Sigmoid colon (tissue), 7 donors: Measurements from ENCODE around the gene PTBP1. TPM values are rescaled to one million over a fixed set of nuclear protein-coding genes. Genes with fewer than 3 reads are reported as not detected.

Experiments used
- DNase-seq: peaks from one replicate; pipeline ENCODE4 v3.0.0-alpha.2; 2019
- H3K27ac ChIP-seq, 4 donors: fragments of 200-600 bp; sonication (generic); one replicate each; pipeline ENCODE4 v1.5.1; 2016 to 2019; ENCODE audit warnings: mild to moderate bottlenecking in 1 of 4
- H3K27me3 ChIP-seq, 3 donors: fragments of 200-600 bp; sonication (generic); one replicate each; pipeline ENCODE4 v1.5.1; 2019; ENCODE audit warnings: mild to moderate bottlenecking in 1 of 3
- H3K36me3 ChIP-seq, 4 donors: fragments of 200-600 bp; sonication (generic); one replicate each; pipeline ENCODE4 v1.5.1; 2016 to 2019
- H3K4me1 ChIP-seq, 4 donors: fragments of 200-600 bp; sonication (generic); one replicate each; pipeline ENCODE4 v1.5.1; 2017 to 2019
- H3K4me3 ChIP-seq, 4 donors: fragments of 200-600 bp; sonication (generic); one replicate each; pipeline ENCODE4 v1.5.1; 2017 to 2019; ENCODE audit warnings: mild to moderate bottlenecking in 2 of 4, moderate library complexity in 1 of 4
- H3K9me3 ChIP-seq, 4 donors: fragments of 200-600 bp in 3 of 4; sonication (generic) in 3 of 4; one replicate each; pipeline versions ENCODE4 v1.5.1 to v1.6.1; 2013 to 2019
- EP300 ChIP-seq, 4 donors: sonication (generic); formaldehyde crosslinking; IDR thresholded peaks; one replicate each; pipeline ENCODE4 v1.6.1; 2017; ENCODE audit warnings: antibody characterized with exemption in 4 of 4
- POLR2A ChIP-seq, 2 donors: fragments of 450-650 bp; IDR thresholded peaks; one replicate each; pipeline ENCODE4 v1.6.1; 2016; ENCODE audit warnings: antibody characterized with exemption in 2 of 2, mild to moderate bottlenecking in 2 of 2, moderate library complexity in 2 of 2
- POLR2AphosphoS5 ChIP-seq, 4 donors: sonication (generic); formaldehyde crosslinking; IDR thresholded peaks; one replicate each; pipeline ENCODE4 v1.6.1; 2017; ENCODE audit warnings: antibody characterized with exemption in 4 of 4
- WGBS, 2 donors: extraction: QIAGEN DNeasy Blood & Tissue Kit; methylation state at CpG; one replicate each; pipeline ENCODE4 v1.1.7; 2013; 5-methylcytosine and 5-hydroxymethylcytosine counted together
- intact Hi-C: fragments of 100-400 bp; cut with DNase I; formaldehyde crosslinking; loops from one replicate; pipeline ENCODE4 v1.15.1; 2023
- polyA plus RNA-seq, 3 donors: library from polyadenylated mRNA; stranded (reverse); fragments of 200-250 nt; gene quantifications; one replicate each; pipeline ENCODE4 v1.2.3, GENCODE V29; 2013
- total RNA-seq, 4 donors: library from RNA; depleted of rRNA; stranded (reverse); fragments of >200 nt; gene quantifications; one replicate each; pipeline ENCODE4 v1.1.0, GENCODE V29; 2016
- TF ChIP-seq, protein P1 (sequence below), 4 experiments: fragments of 450-650 bp in 3 of 4; fragments of 200-600 bp in 1 of 4; IDR thresholded peaks; one replicate each; pipeline ENCODE4 v1.5.1; 2016 to 2019; ENCODE audit warnings: antibody characterized with exemption in 4 of 4, mild to moderate bottlenecking in 3 of 4, moderate library complexity in 2 of 4
- donor health status: healthy with polysubstance abuse.
- donor health status: Bipolar disorder and iron deficiency.
- donor health status: healthy.

Gene PTBP1
- 10 to 100 TPM; 53.8 to 94.5 (median 71.7) TPM for total RNA-seq
- 100 to 1,000 TPM in 2 of 3 donors, 10 to 100 TPM in 1; 78.7 to 154 (median 101) TPM for polyA plus RNA-seq

DNA sequence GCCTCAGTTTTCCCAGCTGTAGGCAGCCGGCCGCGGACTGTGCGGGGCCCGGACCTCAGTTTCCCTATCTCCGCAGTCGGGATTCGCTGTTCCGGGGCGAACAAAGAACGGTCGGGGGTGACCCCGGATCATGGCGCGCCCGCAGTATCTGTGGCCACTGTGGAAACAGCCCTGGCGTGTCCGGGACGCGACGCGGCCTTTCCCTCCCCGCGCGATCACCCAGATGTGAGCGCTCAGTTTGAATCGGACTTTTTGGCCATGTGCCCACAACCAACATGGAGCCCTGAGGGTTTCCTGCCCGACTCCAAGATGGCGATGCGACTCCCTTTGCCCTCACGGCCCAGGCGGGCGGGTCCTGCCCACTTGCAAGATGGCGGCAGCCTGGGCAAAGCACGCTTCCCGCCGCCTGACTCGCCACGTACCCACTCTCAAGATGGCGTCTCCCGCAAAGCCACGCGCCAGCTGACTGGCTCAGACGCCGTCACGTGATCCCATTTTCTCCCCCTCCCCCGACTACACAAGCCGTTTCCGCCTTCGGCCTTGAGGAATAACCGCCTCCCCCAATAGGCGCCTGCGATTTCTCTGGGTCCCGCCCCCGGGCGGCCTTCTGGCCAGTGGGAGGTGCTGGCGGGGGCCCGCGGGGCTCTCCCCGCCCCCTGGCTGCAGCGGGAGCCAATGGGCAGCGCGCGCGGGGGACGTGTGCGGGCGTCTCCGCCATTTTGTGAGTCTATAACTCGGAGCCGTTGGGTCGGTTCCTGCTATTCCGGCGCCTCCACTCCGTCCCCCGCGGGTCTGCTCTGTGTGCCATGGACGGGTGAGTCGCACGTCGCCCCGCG lies at the start of gene PTBP1:
PTBP1 (plus strand) TSS at position 761 of the 836 bp plus-strand sequence; CDS start at position 807, 46 bp downstream.
- Histone ChIP-seq H3K4me3 (peak within 1 kb of the TSS; percentile 76 to 100 (median 96)), H3K27ac (peak within 1 kb of the TSS; percentile 93 to 100 (median 97)), H3K4me1 (peaks cover 0 to 51% (median 48%) of the 10 kb centered on the region in 4 donors), H3K36me3 (peaks cover 0 to 7% (median 0%) of the 10 kb centered on the region in 4 donors), H3K27me3 (no peaks in the 10 kb centered on the region), H3K9me3 (no peaks in the 10 kb centered on the region)
- WGBS, 2 donors, result 0 to 1% methylated on average over 83 of the region's 83 CpGs
- intact Hi-C loops, result loop anchor here (5.0 kb wide), 2 partner anchors 55 to 135 kb away; partner anchors contain the start of genes ELANE and RNF126
- DNase-seq, result peak; percentile 100
- no peak for TF ChIP-seq POLR2A (IDR thresholded peaks at IDR 0.05)
- TF ChIP-seq POLR2AphosphoS5 (IDR thresholded peaks at IDR 0.05), result peak; percentile 75 to 89 (median 82)
- TF ChIP-seq, protein P1, sequence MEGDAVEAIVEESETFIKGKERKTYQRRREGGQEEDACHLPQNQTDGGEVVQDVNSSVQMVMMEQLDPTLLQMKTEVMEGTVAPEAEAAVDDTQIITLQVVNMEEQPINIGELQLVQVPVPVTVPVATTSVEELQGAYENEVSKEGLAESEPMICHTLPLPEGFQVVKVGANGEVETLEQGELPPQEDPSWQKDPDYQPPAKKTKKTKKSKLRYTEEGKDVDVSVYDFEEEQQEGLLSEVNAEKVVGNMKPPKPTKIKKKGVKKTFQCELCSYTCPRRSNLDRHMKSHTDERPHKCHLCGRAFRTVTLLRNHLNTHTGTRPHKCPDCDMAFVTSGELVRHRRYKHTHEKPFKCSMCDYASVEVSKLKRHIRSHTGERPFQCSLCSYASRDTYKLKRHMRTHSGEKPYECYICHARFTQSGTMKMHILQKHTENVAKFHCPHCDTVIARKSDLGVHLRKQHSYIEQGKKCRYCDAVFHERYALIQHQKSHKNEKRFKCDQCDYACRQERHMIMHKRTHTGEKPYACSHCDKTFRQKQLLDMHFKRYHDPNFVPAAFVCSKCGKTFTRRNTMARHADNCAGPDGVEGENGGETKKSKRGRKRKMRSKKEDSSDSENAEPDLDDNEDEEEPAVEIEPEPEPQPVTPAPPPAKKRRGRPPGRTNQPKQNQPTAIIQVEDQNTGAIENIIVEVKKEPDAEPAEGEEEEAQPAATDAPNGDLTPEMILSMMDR (IDR thresholded peaks at IDR 0.05), result no peak
- no peak for TF ChIP-seq EP300 (IDR thresholded peaks at IDR 0.05)

DNA sequence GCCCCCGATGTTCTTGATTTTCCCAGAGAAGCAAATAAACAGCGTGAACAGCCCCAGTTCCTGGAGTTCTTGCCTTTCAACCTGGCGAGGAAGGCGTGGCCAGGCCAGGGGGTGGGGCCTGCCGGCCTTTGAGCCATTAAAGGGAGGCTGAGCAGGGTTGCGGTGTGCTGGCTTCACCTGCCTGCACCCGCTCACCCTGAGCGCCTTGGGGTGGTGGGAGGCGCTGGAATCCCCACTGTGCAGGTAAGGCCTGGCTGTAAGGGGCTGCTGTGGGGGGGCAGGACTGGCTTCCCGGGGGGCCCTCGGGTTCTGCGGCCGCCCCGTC lies 49.0 kb upstream of the PTBP1 start:
- intact Hi-C loops, result no loop called here
- 21 to 71% methylated on average over 14 of the region's 14 CpGs for WGBS, 2 donors
- no peak overlapping the region for H3K27ac ChIP-seq

DNA sequence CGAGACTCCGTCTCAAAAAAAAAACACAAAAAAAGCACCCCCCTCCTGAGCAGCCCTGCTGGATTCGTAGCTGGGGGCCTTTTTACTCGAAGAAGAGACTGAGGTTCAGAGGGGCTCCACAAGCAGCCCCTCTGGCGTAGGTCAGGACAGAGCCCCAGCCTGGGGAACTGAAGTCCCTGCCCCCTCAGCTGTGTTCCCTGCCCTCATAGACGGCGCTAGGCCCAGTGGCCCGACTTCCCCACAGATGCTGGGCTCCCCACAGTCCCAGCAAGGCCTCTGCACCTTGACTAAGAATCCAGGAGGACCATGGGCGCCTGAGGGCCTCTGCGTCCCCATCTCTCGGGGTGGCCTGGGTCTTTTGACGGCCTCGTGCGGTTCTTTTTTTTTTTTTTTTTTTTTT lies 47.4 kb upstream of the PTBP1 start:
- Histone ChIP-seq H3K27ac (no peak overlapping the region), H3K4me3 (no peak overlapping the region), H3K27me3 (peaks cover 0 to 27% (median 7%) of the 10 kb centered on the region in 3 donors), H3K9me3 (peaks cover 0 to 5% (median 4%) of the 10 kb centered on the region in 4 donors), H3K36me3 (peaks cover 0 to 19% (median 8%) of the 10 kb centered on the region in 4 donors), H3K4me1 (no peaks in the 10 kb centered on the region)
- WGBS, 2 donors, result 80 to 83% methylated on average over 14 of the region's 14 CpGs
- TF ChIP-seq POLR2A (IDR thresholded peaks at IDR 0.05) (no peak), POLR2AphosphoS5 (IDR thresholded peaks at IDR 0.05) (no peak), EP300 (IDR thresholded peaks at IDR 0.05) (no peak)
- TF ChIP-seq, protein P1 (IDR thresholded peaks at IDR 0.05), result no peak
- DNase-seq, result no peak
- intact Hi-C loops, result no loop called here

More for the DNA sequence above, 49.0 kb upstream of the PTBP1 start:
- TF ChIP-seq, protein P1 (IDR thresholded peaks at IDR 0.05), result no peak
- peak in 1 of 2 donors; percentile 53 for TF ChIP-seq POLR2A (IDR thresholded peaks at IDR 0.05)
- DNase-seq, result no peak
- no peak overlapping the region for H3K4me3 ChIP-seq
- no peaks in the 10 kb centered on the region for H3K4me1 ChIP-seq
- peaks cover 0 to 7% (median 4%) of the 10 kb centered on the region in 4 donors for H3K9me3 ChIP-seq
- H3K36me3 ChIP-seq, result peaks cover 0 to 19% (median 8%) of the 10 kb centered on the region in 4 donors
- H3K27me3 ChIP-seq, result peaks cover 0 to 27% (median 7%) of the 10 kb centered on the region in 3 donors

DNA sequence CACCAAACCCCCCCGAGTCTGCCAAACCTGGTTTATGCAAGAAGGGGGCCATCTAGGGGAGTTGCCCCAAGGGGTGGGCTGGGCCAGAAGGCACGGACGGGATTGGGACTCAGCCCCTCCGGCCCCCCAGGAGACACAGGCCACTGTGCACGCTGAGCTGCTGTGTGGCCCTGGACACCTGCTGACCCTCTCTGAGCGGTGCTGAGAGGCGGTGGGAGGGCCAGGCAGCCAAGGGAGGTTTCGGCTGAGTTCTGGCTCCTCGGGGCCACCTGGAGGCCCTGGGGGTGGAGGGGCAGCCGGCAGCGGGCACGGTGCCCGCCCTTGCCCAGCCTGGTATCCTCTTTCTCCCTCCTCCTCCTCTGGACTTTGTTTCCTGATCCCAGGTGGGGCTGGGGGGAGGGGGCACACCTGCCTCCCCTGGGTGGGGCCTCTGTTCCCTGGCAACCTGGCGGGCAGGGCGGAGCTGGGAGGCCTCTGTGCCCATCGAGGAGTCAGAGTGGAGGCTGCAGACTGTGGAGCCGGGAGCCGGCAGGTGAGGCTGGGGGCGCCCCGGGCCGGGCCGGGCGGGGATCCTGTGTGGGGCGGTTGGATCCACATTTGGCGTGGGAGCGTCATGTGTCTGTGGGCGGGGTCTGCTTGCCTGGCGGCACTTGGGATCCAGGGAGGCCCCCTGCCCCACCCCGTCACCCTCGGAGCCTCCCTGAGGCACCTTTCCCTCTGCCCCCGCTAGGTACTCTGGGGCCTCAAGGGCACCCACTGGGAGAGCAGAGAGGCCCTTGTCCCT lies 46.4 kb upstream of the PTBP1 start, which contains the start of gene MISP:
MISP (plus strand) TSS at position 473 of the 784 bp plus-strand sequence. CDS start 5,835 bp downstream, outside the sequence.
- no peak for DNase-seq
- Histone ChIP-seq H3K4me1 (no peaks in the 10 kb centered on the region), H3K36me3 (peaks cover 0 to 19% (median 8%) of the 10 kb centered on the region in 4 donors), H3K4me3 (peak within 1 kb of the TSS in 1 of 4 donors; percentile 12), H3K27ac (peak within 1 kb of the TSS in 3 of 4 donors; percentile 10 to 64 (median 52)), H3K9me3 (peaks cover 0 to 5% (median 4%) of the 10 kb centered on the region in 4 donors), H3K27me3 (peaks cover 0 to 27% (median 7%) of the 10 kb centered on the region in 3 donors)
- WGBS, 2 donors, result 13 to 62% methylated on average over 31 of the region's 31 CpGs
- TF ChIP-seq EP300 (IDR thresholded peaks at IDR 0.05) (no peak), POLR2AphosphoS5 (IDR thresholded peaks at IDR 0.05) (peak in 1 of 4 donors; percentile 34), POLR2A (IDR thresholded peaks at IDR 0.05) (peak in 1 of 2 donors; percentile 60)
- intact Hi-C loops, result no loop called here
